ENCODE results near the gene CAMTA1. TPM values are rescaled to one million over a fixed set of nuclear protein-coding genes. Genes with fewer than 3 reads are reported as not detected.

Gene CAMTA1
- polyA plus RNA-seq, 4 donors, result 89.3 to 98.2 (median 92.9) TPM

DNA sequence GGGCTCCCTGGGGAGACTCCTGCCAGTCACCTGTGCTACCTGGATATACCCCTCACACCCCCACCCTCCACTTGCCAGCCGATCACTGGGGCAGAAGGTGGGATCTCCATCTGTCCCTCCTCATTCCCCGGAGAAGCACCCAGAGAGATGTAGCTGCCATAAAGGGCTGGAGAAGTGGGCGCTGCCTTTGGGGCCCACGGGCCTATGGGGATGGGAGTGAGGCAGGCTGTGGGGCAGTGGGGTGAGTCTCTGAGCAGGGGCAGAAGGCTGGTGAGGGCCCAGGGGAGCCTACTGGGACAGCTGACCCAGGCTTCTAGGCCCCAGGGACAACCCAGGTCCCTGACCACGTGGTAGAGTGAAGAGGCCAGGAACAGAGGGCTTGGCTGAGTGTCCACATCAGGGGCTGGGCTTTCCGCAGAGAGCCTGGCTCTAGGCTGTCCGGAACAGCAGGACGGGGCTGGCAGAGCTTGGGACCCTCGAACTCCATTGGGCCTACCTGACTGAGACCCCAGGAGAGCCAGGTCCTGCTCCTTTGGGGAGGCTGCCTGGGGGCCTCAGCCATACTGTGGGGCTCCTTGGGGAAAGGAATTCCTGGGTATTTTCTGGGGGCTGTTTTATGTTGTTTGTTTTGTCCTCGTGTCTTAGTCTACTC is 780.0 kb downstream of the CAMTA1 start:
- no peak for DNase-seq (ENCODE audit: low read depth in 4 of 4, low spot score in 3 of 4)

DNA sequence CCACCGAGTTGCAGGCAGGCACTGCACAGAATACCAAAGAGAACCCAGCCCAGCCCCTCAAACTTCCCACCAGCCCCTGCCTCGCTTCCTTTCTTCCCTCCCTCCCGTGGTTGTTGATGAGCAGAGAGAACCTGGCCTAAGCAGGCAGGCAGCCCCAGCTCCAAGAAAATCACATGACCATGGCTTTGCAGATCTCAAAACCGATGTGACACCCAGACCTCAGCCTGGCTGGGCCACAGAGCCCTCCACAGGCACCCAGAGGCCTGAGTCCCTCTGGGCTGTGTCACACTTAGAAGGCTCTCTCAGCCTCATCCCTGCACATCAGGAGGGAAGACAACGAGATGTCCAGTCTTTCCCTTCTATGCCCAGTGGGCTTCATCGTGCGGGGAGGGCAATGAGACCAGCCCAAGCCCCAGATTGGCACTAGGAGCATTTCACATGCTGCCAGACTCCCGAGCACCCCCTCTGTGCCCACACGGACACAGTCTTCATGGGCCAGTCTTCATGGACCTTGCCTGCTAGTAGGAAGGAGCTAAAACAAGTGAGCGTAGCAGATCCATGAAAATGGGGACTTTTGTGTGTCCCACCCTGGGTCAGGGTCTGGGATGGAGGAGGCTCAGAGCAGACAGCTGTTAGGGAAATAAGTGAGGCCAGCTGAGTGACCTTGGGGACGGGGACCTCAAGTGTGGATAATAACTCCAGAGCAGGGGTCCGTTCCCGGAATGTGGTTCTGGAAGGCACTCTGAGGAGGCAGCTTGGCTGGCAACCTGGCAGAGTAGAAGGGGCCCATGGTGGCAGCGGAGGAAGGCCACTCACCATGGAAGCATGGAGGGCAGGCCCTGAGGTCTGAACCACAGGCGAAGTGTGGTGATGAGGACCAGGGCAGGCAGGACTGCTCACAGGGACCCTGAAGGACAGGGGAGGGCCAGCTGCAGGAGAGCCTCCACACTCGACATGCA is 781.4 kb downstream of the CAMTA1 start:
- no peak for DNase-seq (ENCODE audit: low read depth in 4 of 4, low spot score in 3 of 4)

DNA sequence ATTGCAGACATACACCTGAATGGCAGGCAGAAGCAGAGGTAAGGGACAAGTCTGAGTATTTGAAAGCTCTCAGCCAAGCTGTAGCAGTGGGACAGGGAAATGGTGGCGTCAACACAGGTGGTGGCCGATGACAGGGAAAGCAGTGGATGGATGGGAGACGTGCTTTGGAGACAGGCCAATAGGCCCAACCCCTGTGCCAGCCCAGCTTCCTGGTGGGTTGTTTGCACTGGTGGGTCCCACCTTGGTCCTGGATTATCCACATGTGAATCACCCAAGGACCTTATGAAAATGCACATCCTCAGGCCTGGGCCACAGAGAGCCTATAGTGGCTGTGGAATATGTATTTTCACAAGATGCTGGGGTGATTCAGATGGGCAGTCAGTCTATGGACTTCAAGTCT is 782.1 kb downstream of the CAMTA1 start:
- no peak for DNase-seq (ENCODE audit: low read depth in 4 of 4, low spot score in 3 of 4)

GRCh38 chr1:7568053-7568452 is 782.8 kb downstream of the CAMTA1 start:
- DNase-seq (ENCODE audit: low read depth in 4 of 4, low spot score in 3 of 4), result no peak

- no peak for DNase-seq (ENCODE audit: low read depth in 4 of 4, low spot score in 3 of 4)
Measured at GRCh38 chr1:7568901-7569524, 783.8 kb downstream of the CAMTA1 start.

- DNase-seq (ENCODE audit: low read depth in 4 of 4, low spot score in 3 of 4), result no peak
Measured at GRCh38 chr1:7570311-7570710, 785.1 kb downstream of the CAMTA1 start.

GRCh38 chr1:7572654-7573152 is 787.4 kb downstream of the CAMTA1 start:
- no peak for DNase-seq (ENCODE audit: low read depth in 4 of 4, low spot score in 3 of 4)

DNA sequence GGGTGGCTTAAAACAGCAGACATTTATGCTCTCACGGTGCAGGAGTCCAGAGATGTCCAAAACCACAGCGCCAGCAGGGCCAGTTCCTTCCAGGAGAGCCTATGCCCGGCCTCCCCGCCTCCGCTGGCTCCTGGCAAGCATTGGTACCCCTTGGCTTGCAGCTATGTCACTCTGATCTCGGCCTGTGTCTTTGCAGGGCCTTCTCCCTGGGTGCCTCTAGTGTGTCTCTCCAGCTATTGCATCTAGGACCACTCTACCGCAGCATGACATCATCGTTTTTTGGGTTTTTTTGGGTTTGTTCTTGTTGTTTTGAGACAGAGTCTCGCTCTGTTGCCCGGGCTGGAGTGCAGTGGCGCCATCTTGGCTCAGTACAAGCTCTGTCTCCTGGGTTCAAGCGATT is 788.2 kb downstream of the CAMTA1 start:
- no peak for DNase-seq (ENCODE audit: low read depth in 4 of 4, low spot score in 3 of 4)

- no peak for DNase-seq (ENCODE audit: low read depth in 4 of 4, low spot score in 3 of 4)
Measured at GRCh38 chr1:7574121-7575040, 789.1 kb downstream of the CAMTA1 start.

DNA sequence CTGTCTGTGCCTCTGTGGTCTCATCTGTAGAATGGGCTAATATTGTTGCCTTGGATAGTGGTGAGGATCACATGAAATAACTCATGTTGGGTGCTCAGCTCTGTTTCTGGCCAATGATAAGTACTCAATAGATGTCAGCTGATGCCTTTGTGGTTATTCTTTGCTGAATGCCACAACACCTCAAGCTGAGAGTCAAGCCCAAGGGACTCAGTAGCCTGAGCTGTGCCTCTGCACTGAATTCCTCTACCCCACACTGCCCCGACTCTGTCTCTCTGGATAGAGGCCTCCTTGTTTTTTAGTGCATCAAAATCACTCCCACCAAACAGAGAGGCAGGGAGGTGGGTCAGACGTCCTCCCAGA is 789.8 kb downstream of the CAMTA1 start:
- no peak for DNase-seq (ENCODE audit: low read depth in 4 of 4, low spot score in 3 of 4)

DNA sequence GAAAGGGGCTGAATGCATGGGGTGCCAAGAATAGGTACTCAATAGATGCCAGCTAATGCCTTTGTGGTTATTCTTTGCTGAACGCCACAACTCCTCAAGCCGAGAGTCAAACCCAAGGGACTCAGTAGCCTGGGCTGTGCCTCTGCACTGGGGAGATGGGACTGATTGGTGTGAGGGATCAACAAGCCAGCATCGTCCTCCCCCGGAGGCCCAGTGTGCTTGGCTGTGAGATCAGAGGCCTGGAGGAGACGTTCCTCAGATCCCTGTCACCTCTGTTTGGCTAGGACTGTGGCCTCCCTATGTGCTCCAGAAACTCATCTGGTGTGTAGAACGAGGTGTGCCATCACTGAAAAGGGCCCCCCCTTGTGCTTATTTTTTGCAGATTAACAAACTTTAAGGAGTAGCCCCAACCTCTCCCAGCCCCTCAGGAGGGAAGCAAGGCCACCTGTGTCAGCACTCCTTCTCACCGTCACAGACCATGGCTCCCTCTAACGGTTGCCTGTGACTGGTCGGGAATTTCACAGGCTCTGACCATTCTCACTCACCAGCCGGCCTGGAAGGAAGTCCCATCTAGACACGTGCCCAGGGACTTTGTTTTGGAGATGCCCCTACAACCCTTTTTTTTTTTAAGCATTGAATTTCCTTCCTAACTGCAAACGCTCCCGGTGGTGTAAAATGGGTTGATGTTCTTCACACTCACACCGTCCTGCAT is 791.8 kb downstream of the CAMTA1 start:
- no peak for DNase-seq (ENCODE audit: low read depth in 4 of 4, low spot score in 3 of 4)

- no peak for DNase-seq (ENCODE audit: low read depth in 4 of 4, low spot score in 3 of 4)
Measured at GRCh38 chr1:7578206-7578605, 793.0 kb downstream of the CAMTA1 start.

GRCh38 chr1:7579016-7579415 is 793.8 kb downstream of the CAMTA1 start:
- DNase-seq (ENCODE audit: low read depth in 4 of 4, low spot score in 3 of 4), result no peak

DNA sequence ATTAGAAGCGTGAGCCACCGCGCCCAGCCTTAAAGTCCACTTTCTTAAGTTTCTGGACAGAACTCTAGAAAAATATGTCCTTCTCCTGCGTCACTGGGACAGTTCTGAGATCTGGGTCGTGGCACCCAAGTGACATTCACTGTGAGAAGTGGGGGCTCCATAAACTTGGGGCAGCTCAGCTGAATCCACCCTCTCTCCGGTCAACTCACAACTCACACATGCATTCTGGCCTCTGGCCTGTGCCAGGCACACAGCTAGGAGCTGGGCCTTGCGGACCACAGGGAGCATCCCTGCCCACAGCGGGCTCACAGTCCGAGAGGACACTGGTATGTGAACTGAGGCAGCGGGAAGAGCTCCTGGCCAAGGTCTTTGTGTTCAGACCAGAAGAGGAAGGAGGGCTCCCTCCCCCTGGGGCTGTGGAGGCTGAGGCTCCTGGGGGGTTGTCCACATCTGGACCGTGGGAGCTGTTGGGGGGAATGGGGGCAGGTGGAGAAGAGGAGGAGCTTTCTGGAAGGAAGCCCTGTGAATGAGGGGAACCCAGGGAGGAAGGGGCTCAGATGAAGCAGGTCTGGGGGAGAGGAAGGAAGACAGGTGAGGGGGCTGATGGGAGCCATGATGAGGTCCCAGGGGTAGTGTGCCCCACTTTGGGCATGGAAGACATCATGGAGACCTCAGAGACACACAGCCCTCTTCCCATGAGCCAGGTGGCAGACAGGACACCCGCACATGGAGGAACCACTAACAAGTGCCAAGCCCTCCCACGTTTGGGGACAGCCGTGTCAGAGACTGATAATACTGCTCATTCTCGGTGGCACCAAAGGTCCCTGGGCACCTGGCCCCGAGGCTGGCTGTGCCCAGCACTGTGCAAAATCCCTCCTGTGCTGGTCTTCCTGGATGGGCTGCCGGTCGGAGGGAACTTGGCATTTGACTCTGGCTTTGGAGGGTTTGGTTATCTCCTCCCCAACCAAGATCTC is 794.9 kb downstream of the CAMTA1 start:
- no peak for DNase-seq (ENCODE audit: low read depth in 4 of 4, low spot score in 3 of 4)

- DNase-seq (ENCODE audit: low read depth in 4 of 4, low spot score in 3 of 4), result no peak
Measured at GRCh38 chr1:7580923-7581753, 795.9 kb downstream of the CAMTA1 start.

DNA sequence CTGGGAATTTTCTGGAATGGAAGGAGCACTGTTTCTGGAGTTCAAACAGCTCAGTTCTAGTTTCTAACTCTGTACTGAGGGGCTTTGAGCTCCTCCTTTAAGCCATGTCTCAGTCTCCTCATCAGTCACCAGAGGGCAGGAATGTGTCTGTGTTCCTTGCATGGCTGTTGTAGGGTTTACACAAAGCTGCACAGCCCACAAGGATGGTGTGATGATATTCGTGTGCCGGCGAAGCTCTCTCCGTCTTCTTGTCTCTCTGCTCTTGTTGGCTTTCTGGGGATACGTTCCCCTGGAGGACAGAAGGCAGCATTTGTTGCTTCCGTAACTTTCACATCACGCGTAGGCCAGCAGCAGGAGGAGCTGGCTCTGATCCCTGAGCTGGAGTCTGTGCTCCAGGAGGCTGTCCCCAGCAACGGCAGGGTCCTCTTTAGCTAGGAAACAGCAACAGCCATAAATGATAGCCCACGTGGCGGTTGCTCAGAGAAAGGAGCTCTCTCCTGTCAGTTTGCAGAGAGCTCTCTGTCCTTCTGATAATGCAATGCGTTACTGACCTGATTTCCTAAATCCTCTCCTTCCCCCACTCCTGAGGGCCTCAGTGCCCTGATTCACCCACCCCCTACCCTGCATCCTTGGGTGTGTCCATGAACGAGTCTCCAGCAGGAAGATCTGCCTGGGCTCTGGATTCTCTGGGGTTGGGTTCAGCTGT is 796.7 kb downstream of the CAMTA1 start:
- no peak for DNase-seq (ENCODE audit: low read depth in 4 of 4, low spot score in 3 of 4)

- no peak for DNase-seq (ENCODE audit: low read depth in 4 of 4, low spot score in 3 of 4)
Measured at GRCh38 chr1:7582460-7582972, 797.3 kb downstream of the CAMTA1 start.

All from right renal pelvis (tissue), 4 donors.